ENCODE data around the gene UROS.

UROS gene

DNA sequence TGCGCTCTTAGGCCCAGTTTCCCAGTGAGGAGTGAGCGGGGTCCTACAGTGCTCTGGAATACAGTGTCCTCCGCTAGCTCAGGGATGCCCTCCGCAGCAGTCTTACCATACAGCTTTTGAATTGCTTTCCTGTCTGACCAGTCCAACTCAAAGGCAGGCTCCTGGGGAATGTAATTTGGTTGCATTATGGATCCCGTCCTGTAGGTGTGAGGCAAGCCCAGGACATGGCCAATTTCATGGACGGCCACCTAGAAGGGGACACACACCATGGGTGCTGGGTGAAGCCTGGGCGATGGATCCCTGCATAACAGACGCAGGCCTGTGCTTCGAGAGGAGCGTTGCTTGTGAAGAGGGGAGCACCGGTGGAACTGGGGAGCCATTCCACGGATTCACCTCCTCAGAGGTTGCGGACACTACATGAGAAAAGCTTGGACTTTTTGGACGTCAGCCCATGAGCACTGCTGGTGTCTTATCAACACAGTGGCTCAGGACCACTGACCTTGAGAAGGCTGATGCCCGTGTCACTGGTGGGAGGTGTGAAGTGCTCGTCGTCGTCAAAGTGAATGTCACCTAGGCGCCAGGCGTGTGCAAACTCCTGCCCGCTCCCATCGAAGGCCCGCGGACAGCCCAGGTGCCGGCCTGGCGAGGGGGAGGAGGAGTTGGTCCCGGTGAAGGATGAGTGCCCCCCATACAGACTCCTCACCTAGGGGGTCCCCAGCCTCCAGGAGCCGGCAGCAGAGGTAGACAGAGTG lies 50.8 kb downstream of the UROS start:
- Histone ChIP-seq H3K79me2 (ENCODE audit: insufficient read depth, low read length) (no peaks in the 10 kb centered on the region), H3K4me1 (ENCODE audit: insufficient read depth, low read length, poor library complexity, severe bottlenecking) (no peaks in the 10 kb centered on the region), H3K27me3 (ENCODE audit: insufficient read depth, low read length, poor library complexity, severe bottlenecking) (no peaks in the 10 kb centered on the region), H2AFZ (ENCODE audit: low read length) (no peak overlapping the region), H3F3A (ENCODE audit: low read depth) (no peaks in the 10 kb centered on the region), H3K36me3 (ENCODE audit: insufficient read depth, low read length) (no peaks in the 10 kb centered on the region), H3K9me2 (replicated peaks; ENCODE audit: low read depth, low read length) (no peaks in the 10 kb centered on the region), H3K9me3 (ENCODE audit: insufficient read depth, low read depth, low read length) (no peaks in the 10 kb centered on the region), H3K4me2 (ENCODE audit: low read depth, low read length, poor library complexity, severe bottlenecking) (no peak overlapping the region), H3K9ac (ENCODE audit: low read depth, low read length, poor library complexity, severe bottlenecking) (no peak overlapping the region), H4K20me1 (ENCODE audit: insufficient read depth, low read length, poor library complexity, severe bottlenecking) (no peaks in the 10 kb centered on the region), H3K4me3 (ENCODE audit: low read length, poor library complexity, severe bottlenecking) (no peak overlapping the region)
- no peak for TF ChIP-seq EZH2phosphoT487 (IDR thresholded peaks at IDR 0.05; ENCODE audit: borderline replicate concordance)
- TF ChIP-seq, protein P1, sequence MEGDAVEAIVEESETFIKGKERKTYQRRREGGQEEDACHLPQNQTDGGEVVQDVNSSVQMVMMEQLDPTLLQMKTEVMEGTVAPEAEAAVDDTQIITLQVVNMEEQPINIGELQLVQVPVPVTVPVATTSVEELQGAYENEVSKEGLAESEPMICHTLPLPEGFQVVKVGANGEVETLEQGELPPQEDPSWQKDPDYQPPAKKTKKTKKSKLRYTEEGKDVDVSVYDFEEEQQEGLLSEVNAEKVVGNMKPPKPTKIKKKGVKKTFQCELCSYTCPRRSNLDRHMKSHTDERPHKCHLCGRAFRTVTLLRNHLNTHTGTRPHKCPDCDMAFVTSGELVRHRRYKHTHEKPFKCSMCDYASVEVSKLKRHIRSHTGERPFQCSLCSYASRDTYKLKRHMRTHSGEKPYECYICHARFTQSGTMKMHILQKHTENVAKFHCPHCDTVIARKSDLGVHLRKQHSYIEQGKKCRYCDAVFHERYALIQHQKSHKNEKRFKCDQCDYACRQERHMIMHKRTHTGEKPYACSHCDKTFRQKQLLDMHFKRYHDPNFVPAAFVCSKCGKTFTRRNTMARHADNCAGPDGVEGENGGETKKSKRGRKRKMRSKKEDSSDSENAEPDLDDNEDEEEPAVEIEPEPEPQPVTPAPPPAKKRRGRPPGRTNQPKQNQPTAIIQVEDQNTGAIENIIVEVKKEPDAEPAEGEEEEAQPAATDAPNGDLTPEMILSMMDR (conservative IDR thresholded peaks at IDR 0.05; ENCODE audit: low read length), result no peak

DNA sequence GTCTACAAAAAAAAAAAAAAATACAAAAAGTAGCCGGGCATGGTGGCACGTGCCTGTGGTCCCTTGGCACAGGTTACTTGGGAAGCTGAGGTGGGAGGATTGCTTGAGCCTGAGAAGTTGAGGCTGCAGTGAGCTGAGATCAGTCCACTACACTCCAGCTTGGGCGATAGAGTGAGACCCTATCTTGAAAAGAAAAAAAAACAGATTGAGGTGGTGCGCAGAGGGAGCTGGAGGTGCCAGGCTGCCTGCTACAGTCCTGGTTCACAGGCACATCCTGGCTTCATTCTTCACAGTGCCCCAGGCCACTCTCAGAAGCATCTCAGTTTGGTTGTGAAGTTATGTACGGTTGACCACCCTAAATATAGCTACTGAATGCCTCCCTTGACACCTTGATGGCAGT lies 52.2 kb downstream of the UROS start:
- no peak overlapping the region for H3K4me2 ChIP-seq (ENCODE audit: low read depth, low read length, poor library complexity, severe bottlenecking)
- H3K4me3 ChIP-seq (ENCODE audit: low read length, poor library complexity, severe bottlenecking), result no peak overlapping the region
- no peak overlapping the region for H3K9ac ChIP-seq (ENCODE audit: low read depth, low read length, poor library complexity, severe bottlenecking)
- no peaks in the 10 kb centered on the region; the same call in 1 of the 2 replicates for H3K36me3 ChIP-seq (ENCODE audit: insufficient read depth, low read length)
- no peaks in the 10 kb centered on the region for H3K27me3 ChIP-seq (ENCODE audit: insufficient read depth, low read length, poor library complexity, severe bottlenecking)
- H2AFZ ChIP-seq (ENCODE audit: low read length), result no peak overlapping the region
- TF ChIP-seq, protein P1 (conservative IDR thresholded peaks at IDR 0.05; ENCODE audit: low read length), result no peak
- TF ChIP-seq EZH2phosphoT487 (IDR thresholded peaks at IDR 0.05; ENCODE audit: borderline replicate concordance), result no peak
- no peaks in the 10 kb centered on the region for H4K20me1 ChIP-seq (ENCODE audit: insufficient read depth, low read length, poor library complexity, severe bottlenecking)
- H3K4me1 ChIP-seq (ENCODE audit: insufficient read depth, low read length, poor library complexity, severe bottlenecking), result no peaks in the 10 kb centered on the region
- H3F3A ChIP-seq (ENCODE audit: low read depth), result no peaks in the 10 kb centered on the region
- H3K9me3 ChIP-seq (ENCODE audit: insufficient read depth, low read depth, low read length), result no peaks in the 10 kb centered on the region
- H3K9me2 ChIP-seq (replicated peaks; ENCODE audit: low read depth, low read length), result no peaks in the 10 kb centered on the region
- H3K79me2 ChIP-seq (ENCODE audit: insufficient read depth, low read length), result no peaks in the 10 kb centered on the region

DNA sequence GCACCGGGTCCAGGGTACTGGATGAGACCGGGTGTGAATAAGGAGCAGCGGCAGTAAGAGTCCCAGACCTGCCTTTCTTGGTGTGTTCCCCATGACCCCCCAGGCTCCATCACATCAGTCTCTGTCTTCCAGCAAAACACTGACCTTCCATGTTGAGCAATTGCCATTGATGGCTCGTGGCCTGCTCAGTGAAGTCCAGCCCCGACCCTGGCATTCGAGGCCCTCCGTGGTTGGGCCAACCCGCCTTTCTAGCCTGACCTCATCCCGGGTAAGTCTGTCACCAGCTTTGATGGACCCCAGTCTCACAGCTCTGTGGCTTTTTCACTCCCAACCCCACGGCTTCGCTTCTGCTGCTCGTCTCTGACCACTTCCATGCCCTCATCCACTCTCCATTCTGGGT lies 53.9 kb downstream of the UROS start:
- H3K27me3 ChIP-seq (ENCODE audit: insufficient read depth, low read length, poor library complexity, severe bottlenecking), result no peaks in the 10 kb centered on the region
- no peak overlapping the region for H3K9ac ChIP-seq (ENCODE audit: low read depth, low read length, poor library complexity, severe bottlenecking)
- no peaks in the 10 kb centered on the region for H3K9me2 ChIP-seq (replicated peaks; ENCODE audit: low read depth, low read length)
- H3K4me2 ChIP-seq (ENCODE audit: low read depth, low read length, poor library complexity, severe bottlenecking), result no peak overlapping the region
- H3F3A ChIP-seq (ENCODE audit: low read depth), result no peaks in the 10 kb centered on the region
- H3K79me2 ChIP-seq (ENCODE audit: insufficient read depth, low read length), result no peaks in the 10 kb centered on the region
- no peak overlapping the region for H2AFZ ChIP-seq (ENCODE audit: low read length)
- H4K20me1 ChIP-seq (ENCODE audit: insufficient read depth, low read length, poor library complexity, severe bottlenecking), result no peaks in the 10 kb centered on the region
- no peak overlapping the region for H3K4me3 ChIP-seq (ENCODE audit: low read length, poor library complexity, severe bottlenecking)
- no peaks in the 10 kb centered on the region for H3K4me1 ChIP-seq (ENCODE audit: insufficient read depth, low read length, poor library complexity, severe bottlenecking)
- no peaks in the 10 kb centered on the region for H3K9me3 ChIP-seq (ENCODE audit: insufficient read depth, low read depth, low read length)
- TF ChIP-seq EZH2phosphoT487 (IDR thresholded peaks at IDR 0.05; ENCODE audit: borderline replicate concordance), result no peak
- TF ChIP-seq, protein P1 (conservative IDR thresholded peaks at IDR 0.05; ENCODE audit: low read length), result no peak
- peaks cover 12% of the 10 kb centered on the region for H3K36me3 ChIP-seq (ENCODE audit: insufficient read depth, low read length)

All from Loucy (cell line).